ENCODE data around the gene FAM181B. TPM values are rescaled to one million over a fixed set of nuclear protein-coding genes. Genes with fewer than 3 reads are reported as not detected.

FAM181B gene
- total and polyA plus RNA-seq, 2 of the 13 experiments (the other 11 are each of a cell fraction or from before 2014, with no cell fraction given), result not detected

DNA sequence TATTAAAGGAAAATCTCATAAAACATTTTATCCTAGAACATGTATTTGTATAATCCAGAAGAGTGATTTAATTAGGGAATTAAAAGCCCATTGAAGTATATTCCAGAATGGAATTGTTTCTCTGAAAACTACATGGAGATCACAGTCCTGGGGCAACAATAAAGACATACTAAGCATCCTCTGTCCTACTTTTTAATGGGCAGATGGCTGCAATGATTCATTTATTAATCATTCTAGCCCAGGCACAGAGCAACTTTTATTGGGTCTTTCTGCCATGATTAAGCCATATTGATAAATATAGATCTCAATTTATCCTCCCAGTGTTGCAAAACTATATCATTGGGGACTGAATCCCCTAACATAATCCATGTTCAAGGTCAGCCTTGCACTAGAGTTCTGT lies 22.0 kb downstream of the FAM181B start:
- ChIA-PET CTCF (ENCODE audit: low intra/inter-chr PET ratio, low total read pairs) (no interaction called here), POLR2A (no interaction called here)
- no peaks in the 10 kb centered on the region for H3K79me2 ChIP-seq (ENCODE audit: insufficient read depth, low read length)
- no peak overlapping the region for H3K4me2 ChIP-seq (ENCODE audit: low read depth, low read length)
- no TSS peak for BruUV-seq (replicated peaks)
- H3K4me1 ChIP-seq (ENCODE audit: insufficient read depth, low read length), result no peaks in the 10 kb centered on the region
- no peaks in the 10 kb centered on the region for H3K9me3 ChIP-seq (ENCODE audit: low read length)
- TF ChIP-seq, protein P1, sequence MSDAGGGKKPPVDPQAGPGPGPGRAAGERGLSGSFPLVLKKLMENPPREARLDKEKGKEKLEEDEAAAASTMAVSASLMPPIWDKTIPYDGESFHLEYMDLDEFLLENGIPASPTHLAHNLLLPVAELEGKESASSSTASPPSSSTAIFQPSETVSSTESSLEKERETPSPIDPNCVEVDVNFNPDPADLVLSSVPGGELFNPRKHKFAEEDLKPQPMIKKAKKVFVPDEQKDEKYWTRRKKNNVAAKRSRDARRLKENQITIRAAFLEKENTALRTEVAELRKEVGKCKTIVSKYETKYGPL (CRISPR knock-in tag; IDR thresholded peaks at IDR 0.05), result no peak
- TF ChIP-seq HMG20A (CRISPR knock-in tag; IDR thresholded peaks at IDR 0.05; ENCODE audit: borderline replicate concordance) (no peak), MIER3 (CRISPR knock-in tag; IDR thresholded peaks at IDR 0.05; ENCODE audit: borderline replicate concordance) (no peak), KMT2B (CRISPR knock-in tag; IDR thresholded peaks at IDR 0.05) (no peak), ZNF331 (CRISPR knock-in tag; IDR thresholded peaks at IDR 0.05) (no peak), CBX5 (CRISPR knock-in tag; IDR thresholded peaks at IDR 0.05; ENCODE audit: borderline replicate concordance) (no peak), HMGA1 (CRISPR knock-in tag; conservative IDR thresholded peaks at IDR 0.05) (no peak), ZNF432 (CRISPR knock-in tag; IDR thresholded peaks at IDR 0.05; ENCODE audit: borderline replicate concordance) (no peak)
- H3K27ac ChIP-seq (ENCODE audit: extremely low read length, insufficient read depth, low read length), result no peak overlapping the region
- no peaks in the 10 kb centered on the region for H4K20me1 ChIP-seq (ENCODE audit: insufficient read depth, low read length)
- intact Hi-C loops (cut with micrococcal nuclease; ENCODE audit: unreplicated experiment), result no loop called here
- in situ Hi-C loops (cut with HindIII; ENCODE audit: extremely low pct_ligation_motif_present, low pct_unique_long_range_greater_than_20kb), result loop anchor here (25.0 kb wide), 1 partner anchor 1101 kb away; no protein-coding TSS in a partner anchor
- H3K9ac ChIP-seq (ENCODE audit: insufficient read depth, low read depth, low read length), result no peak overlapping the region
- H3K36me3 ChIP-seq (replicated peaks in 1 of 2; ENCODE audit: control insufficient read depth in 1 of 2, insufficient read depth in 2 of 2, low read length in 2 of 2), result no peaks in the 10 kb centered on the region
- DNase-seq (ENCODE audit: low spot score) (no peak), ATAC-seq (no peak), FAIRE-seq (no peak)
- H3K27me3 ChIP-seq (ENCODE audit: control insufficient read depth in 1 of 2, insufficient read depth in 2 of 2, low read length in 2 of 2), result peaks cover 0 to 25% of the 10 kb centered on the region in 2 experiments; a peak in 3 of 5 replicates
- H3K4me3 ChIP-seq (replicated peaks in 1 of 3; ENCODE audit: insufficient read depth in 1 of 3, low read depth in 2 of 3, low read length in 3 of 3), result no peak overlapping the region
- H2AFZ ChIP-seq (ENCODE audit: low read length), result no peak overlapping the region

DNA sequence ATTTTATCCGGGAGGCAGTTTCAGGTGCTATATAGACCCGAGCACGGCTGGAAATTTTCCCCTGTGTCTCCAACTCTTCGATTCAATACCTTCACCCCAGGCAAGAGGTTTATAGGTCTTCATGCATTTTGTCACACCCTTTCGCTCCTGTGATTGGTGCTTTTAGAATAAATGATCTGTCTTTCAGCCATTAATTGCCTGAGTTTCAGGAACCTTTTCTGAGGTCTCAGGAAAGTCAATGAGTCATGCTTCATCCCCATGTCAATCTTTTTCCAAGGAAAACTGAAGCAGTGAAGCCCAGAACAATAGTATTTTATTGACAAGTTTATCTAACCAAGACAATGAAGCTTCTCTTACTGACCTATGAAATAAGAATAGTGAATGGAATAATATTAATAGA lies 29.9 kb downstream of the FAM181B start:
- Histone ChIP-seq H3K4me3 (replicated peaks in 1 of 3; ENCODE audit: insufficient read depth in 1 of 3, low read depth in 2 of 3, low read length in 3 of 3) (no peak overlapping the region), H3K4me1 (ENCODE audit: insufficient read depth, low read length) (no peaks in the 10 kb centered on the region), H3K36me3 (replicated peaks in 1 of 2; ENCODE audit: control insufficient read depth in 1 of 2, insufficient read depth in 2 of 2, low read length in 2 of 2) (no peaks in the 10 kb centered on the region), H4K20me1 (ENCODE audit: insufficient read depth, low read length) (no peaks in the 10 kb centered on the region), H2AFZ (ENCODE audit: low read length) (no peak overlapping the region), H3K9me3 (ENCODE audit: low read length) (no peaks in the 10 kb centered on the region), H3K27ac (ENCODE audit: extremely low read length, insufficient read depth, low read length) (no peak overlapping the region), H3K9ac (ENCODE audit: insufficient read depth, low read depth, low read length) (no peak overlapping the region), H3K4me2 (ENCODE audit: low read depth, low read length) (no peak overlapping the region), H3K27me3 (ENCODE audit: control insufficient read depth in 1 of 2, insufficient read depth in 2 of 2, low read length in 2 of 2) (0 out of 5 replicates have a peak, but pooled peaks cover 0 to 8% of the 10 kb centered on the region in 2 experiments), H3K79me2 (ENCODE audit: insufficient read depth, low read length) (no peaks in the 10 kb centered on the region)
- intact Hi-C loops (cut with micrococcal nuclease; ENCODE audit: unreplicated experiment) (no loop called here), in situ Hi-C loops (cut with HindIII; ENCODE audit: extremely low pct_ligation_motif_present, low pct_unique_long_range_greater_than_20kb) (loop anchor here (25.0 kb wide), 1 partner anchor 1109 kb away; no protein-coding TSS in a partner anchor)
- no peak for TF ChIP-seq SIX4 (CRISPR knock-in tag; IDR thresholded peaks at IDR 0.05)
- TF ChIP-seq ZNF792 (CRISPR knock-in tag; IDR thresholded peaks at IDR 0.05), result no peak
- TF ChIP-seq ADNP (CRISPR knock-in tag; IDR thresholded peaks at IDR 0.05), result no peak
- BruUV-seq (replicated peaks), result no TSS peak
- POLR2A ChIA-PET, result no interaction called here
- DNase-seq (ENCODE audit: low spot score) (no peak), ATAC-seq (no peak), FAIRE-seq (no peak)
- 6% methylated on average over 5 of the region's 5 CpGs for WGBS (ENCODE audit: low lambda C conversion rate)
- CTCF ChIA-PET (ENCODE audit: low intra/inter-chr PET ratio, low total read pairs), result no interaction called here

Data from HepG2 (cell line).